HTR-8/SVneo (cell line): ENCODE measurements around the gene NCKAP5.

Experiments
- DNase-seq: peaks from one replicate; pipeline ENCODE4 v3.0.0; 2011; ENCODE audit warnings: low spot score, mixed read lengths; ENCODE audit not compliant: insufficient read length
- FAIRE-seq: peaks from 2 replicates; lab custom pipeline; 2011; peaks lifted over from hg19 to GRCh38; lab: Jason Lieb, UNC

Gene NCKAP5

GRCh38 chr2:133411857-133412256 lies 156.4 kb downstream of the NCKAP5 start:
- FAIRE-seq = peak; percentile 9
- no peak for DNase-seq

DNA sequence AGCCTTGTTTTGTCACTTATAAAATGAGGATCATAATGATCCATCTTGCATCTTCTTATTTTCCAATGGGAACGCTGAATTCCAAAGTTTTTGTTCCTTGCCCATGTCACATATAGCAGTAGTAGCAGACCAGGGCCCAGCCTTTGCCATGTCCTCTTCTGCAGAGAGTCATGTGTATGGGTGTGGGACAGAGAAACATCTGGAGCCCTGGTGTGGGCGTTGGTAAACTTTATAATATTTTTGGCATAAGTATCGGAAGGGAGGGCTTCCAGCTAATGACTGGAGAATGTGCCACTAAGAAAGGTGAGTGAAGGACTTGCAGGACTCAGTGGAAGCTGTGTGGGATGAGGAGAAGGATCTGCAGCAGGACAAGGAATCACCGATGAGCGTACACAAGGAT lies 157.2 kb downstream of the NCKAP5 start:
- FAIRE-seq (no peak), DNase-seq (no peak)

GRCh38 chr2:133409581-133410285 lies 158.5 kb downstream of the NCKAP5 start:
- no peak for FAIRE-seq

DNA sequence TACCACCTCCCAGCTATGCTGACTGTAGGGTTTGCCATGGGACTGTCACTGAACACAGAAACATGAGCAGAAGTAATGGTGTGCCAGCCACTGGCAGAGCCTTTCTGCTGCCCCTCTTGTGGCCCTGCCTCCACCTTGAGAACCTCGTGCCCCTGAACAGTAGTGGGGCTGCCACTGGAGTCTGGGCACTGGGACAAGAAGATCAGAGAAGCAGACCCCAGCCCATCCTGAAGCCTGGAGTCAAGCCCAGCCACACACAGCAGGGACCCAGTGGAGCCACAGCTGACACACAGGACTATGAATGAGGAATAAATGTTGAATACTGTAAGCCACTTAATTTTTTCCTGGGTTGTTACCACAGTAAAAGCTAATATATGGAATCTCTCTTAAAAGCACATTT lies 159.6 kb downstream of the NCKAP5 start:
- DNase-seq (no peak), FAIRE-seq (no peak)

More at GRCh38 chr2:133409581-133410285, 158.5 kb downstream of the NCKAP5 start:
- DNase-seq = no peak

DNA sequence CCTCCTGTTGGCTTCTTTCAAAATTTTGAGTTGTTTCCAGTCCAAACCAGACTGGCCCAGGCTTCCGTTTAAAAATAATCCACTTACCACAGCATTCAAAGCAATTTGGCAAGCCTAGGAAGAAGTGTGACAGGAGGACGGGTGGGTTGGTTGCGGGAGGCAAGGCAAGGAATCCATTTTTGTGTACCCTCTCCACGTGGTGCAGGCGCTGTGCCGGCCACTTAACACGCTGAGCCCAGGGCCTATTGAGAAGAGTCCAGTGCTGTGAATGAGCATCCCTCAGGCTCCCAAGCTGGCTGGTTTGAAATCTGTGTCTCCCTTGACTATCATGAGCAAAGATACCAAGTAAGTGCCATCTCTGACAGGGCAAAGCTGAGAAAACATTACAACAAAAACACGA lies 160.9 kb downstream of the NCKAP5 start:
- no peak for DNase-seq
- no peak for FAIRE-seq

GRCh38 chr2:133405252-133405651 lies 163.0 kb downstream of the NCKAP5 start:
- DNase-seq (no peak), FAIRE-seq (no peak)

DNA sequence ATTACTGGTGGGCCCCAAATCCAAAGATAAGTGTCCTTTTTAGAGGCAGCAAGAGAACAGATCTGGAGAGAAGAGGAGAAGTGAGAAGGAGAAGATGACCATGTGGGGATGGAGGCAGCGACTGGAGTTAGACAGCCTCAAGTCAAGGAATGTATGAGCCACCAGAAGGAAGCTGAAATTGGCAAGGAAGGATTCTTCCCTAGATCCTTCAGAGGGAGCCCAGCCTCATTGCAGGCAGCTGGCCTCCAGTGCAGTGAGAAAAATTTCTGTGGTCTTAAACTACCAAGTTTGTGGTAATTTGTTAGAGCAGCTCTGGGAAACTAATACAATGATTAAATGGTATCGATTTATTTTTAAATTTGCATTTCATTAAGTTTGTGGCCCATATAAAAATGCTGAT lies 167.9 kb downstream of the NCKAP5 start:
- no peak for DNase-seq
- no peak for FAIRE-seq

DNA sequence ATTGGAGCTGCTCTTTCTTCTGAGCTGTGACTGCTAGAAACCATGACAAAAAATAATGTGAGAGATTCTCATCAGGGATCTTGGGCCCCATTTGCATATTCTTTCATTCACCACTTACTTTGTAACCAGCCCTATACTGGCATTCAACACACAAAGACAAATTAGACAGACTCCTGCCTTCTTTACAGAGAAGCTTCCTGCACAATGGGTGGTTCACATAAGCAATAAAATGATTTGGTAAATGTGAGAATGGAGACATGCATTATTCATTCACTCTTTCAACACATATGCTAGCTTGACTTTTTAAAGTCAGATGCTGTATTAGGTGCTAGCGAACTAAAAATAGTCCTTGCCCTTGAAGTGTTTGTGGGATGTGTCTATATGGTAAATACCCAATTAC lies 174.4 kb downstream of the NCKAP5 start:
- DNase-seq = no peak
- FAIRE-seq = no peak

GRCh38 chr2:133390156-133390555 lies 178.1 kb downstream of the NCKAP5 start:
- peak; percentile 41 for DNase-seq

GRCh38 chr2:133389569-133389968 lies 178.7 kb downstream of the NCKAP5 start:
- DNase-seq (no peak), FAIRE-seq (no peak)

More at GRCh38 chr2:133390156-133390555, 178.1 kb downstream of the NCKAP5 start:
- FAIRE-seq = no peak

- DNase-seq = no peak
- no peak for FAIRE-seq
Observed at GRCh38 chr2:133382566-133382965, 185.7 kb downstream of the NCKAP5 start.

GRCh38 chr2:133380991-133381390 lies 187.3 kb downstream of the NCKAP5 start:
- DNase-seq = no peak
- FAIRE-seq = no peak

GRCh38 chr2:133378928-133379549 lies 189.2 kb downstream of the NCKAP5 start:
- no peak for DNase-seq
- no peak for FAIRE-seq

- DNase-seq (no peak), FAIRE-seq (peak; percentile 36)
Observed at GRCh38 chr2:133378386-133378785, 189.9 kb downstream of the NCKAP5 start.

- DNase-seq = no peak
- no peak for FAIRE-seq
Observed at GRCh38 chr2:133377599-133377998, 190.7 kb downstream of the NCKAP5 start.

- FAIRE-seq = no peak
- no peak for DNase-seq
Observed at GRCh38 chr2:133377021-133377481, 191.2 kb downstream of the NCKAP5 start.

DNA sequence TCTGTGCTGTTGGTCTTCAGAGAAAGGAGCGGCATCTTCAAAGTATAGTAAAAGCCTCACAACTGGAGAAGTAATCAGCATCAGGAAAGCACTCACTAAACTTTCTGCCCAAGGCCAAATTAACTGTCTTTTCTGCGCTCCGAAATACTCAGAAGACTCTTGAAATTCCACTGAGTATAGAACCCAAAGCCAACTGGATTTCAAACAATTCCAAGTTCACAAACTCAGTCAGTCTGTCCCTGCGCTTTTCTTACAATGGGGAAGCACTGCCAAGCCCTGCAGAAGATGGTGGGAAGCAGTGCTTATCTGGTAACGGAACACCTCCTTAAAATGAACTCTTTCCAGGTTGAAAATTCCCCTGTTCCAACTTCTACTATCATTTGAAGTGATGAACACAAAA lies 193.5 kb downstream of the NCKAP5 start:
- FAIRE-seq = no peak

DNA sequence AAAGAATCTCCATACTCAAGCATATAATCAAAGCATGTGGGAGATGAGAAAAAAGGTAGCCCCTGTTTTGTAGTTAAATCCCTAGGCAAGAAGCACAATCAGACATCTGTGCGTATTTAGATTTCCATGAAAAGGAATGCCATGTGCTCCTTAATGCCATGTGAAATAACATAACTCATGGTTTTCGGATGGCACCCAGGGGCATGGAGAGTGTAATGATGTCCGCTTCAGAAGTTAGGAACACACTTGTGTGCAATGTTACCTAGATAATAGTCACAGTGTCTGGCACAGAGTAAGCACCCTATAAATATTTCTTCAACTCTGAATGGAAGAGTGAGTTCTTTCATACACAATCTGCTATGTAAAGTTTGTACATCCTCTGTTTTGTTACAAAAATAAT lies 197.0 kb downstream of the NCKAP5 start:
- FAIRE-seq (no peak), DNase-seq (no peak)

More for the DNA sequence above, 193.5 kb downstream of the NCKAP5 start:
- DNase-seq = no peak

DNA sequence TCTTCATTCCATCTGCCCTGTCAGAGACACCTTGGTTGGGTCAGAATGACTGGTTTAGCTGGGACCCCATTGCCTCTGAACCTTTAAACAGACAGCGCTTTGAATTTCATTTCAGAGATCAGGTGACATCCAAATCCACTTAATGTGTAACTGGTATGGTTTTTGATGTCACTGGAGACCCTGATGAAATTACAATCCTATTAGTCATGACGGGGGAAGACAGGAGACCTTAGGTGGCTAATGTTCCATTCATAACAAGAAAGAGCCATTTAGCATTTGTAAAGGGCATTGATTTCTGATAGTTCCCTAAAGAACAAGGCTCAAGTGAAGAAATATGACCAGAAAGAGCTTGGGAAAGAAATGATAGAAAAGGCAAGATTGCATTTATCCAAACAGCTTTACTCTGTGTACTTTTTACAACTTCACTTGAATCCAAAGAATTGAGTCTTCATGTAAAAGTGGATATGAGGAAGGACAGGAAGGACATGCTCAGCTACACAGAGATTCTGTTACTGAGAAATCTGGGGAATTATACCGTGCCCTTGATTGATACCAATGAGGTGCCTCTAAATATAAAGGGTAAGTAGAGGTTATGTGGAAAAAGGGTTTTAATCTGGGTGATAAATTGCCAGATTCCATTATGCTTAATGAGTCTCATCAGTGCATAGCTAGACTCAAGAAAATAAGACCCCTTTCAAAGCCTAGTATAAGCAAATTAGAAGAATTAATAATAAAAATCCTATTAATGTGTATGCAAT lies 198.2 kb downstream of the NCKAP5 start:
- FAIRE-seq (no peak), DNase-seq (no peak)

DNA sequence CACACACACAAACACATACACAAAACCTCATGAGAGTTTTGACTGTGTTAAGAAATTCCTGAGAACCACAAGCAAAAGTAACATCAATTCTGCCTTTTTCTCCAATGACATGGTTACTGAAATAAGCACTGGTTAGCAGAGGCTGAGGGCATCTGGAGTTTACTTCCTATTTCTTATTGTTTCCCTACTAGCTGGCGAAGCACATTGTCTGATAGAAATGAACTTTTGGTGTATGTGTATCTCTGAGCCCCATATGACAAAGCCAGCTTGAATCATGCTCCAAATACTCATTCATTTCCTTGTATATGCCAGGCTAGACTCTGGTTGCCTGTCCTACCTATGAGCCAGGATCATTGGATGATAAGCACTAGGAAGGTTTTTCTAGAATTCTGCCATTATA lies 203.1 kb downstream of the NCKAP5 start:
- DNase-seq = no peak
- no peak for FAIRE-seq

DNA sequence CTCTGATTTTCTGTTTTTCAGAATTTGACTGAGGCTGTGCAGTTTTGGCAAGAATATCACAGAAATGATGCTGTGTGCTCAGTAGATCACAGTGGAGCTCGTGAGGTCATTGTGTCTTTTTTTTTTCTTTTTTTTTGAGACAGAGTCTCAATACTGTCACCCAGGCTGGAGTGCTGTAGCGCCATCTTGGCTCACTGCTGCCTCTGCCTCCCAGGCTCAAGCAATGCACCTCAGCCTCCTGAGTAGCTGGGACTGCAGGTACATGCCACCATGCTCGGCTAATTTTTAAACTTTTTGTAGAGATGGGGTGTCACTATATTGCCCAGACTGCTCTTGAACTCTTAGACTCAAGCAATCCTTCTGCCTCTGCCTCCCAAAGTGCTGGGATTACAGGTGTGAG lies 203.6 kb downstream of the NCKAP5 start:
- no peak for DNase-seq
- FAIRE-seq = peak; percentile 36
